Memory B cell (primary cell): ENCODE data around the gene NFKBIL1.

Experiments
- ATAC-seq: fragments of 150-1000 bp; cut with Tn5 transposase; 2 replicates; pipeline ENCODE4 v1.10.0; 2021; ENCODE audit warnings: low read depth, mild to moderate bottlenecking, moderate library complexity
- DNase-seq, 2 donors: peaks; one replicate each; pipeline ENCODE4 v3.0.0; 2022; ENCODE audit warnings: low spot score in 2 of 2
- H3K27ac Mint-ChIP-seq: one replicate; pipeline ENCODE4 v1.8.0; 2022; ENCODE audit warnings: mild to moderate bottlenecking, moderate library complexity, mixed read lengths
- H3K27me3 Mint-ChIP-seq: one replicate; pipeline ENCODE4 v1.8.0; 2022; ENCODE audit warnings: mixed read lengths
- H3K36me3 Mint-ChIP-seq: one replicate; pipeline ENCODE4 v1.8.0; 2022; ENCODE audit warnings: mild to moderate bottlenecking, mixed read lengths
- H3K4me1 Mint-ChIP-seq: one replicate; pipeline ENCODE4 v1.8.0; 2022; ENCODE audit warnings: mixed read lengths
- H3K4me3 Mint-ChIP-seq: one replicate; pipeline ENCODE4 v1.8.0; 2022; ENCODE audit warnings: mild to moderate bottlenecking, moderate library complexity, mixed read lengths
- H3K9me3 Mint-ChIP-seq: one replicate; pipeline ENCODE4 v1.8.0; 2022; ENCODE audit warnings: mixed read lengths

NFKBIL1 gene

GRCh38 chr6:31560697-31561058, 13.3 kb downstream of the NFKBIL1 start:
- H3K27me3 Mint-ChIP-seq: no peaks in the 10 kb centered on the region
- DNase-seq: no peak
- ATAC-seq: no peak
- peak overlapping the region; percentile 90 for H3K4me3 Mint-ChIP-seq
- peaks cover 66% of the 10 kb centered on the region for H3K4me1 Mint-ChIP-seq
- peak overlapping the region; percentile 94 for H3K27ac Mint-ChIP-seq
- no peaks in the 10 kb centered on the region for H3K9me3 Mint-ChIP-seq
- peaks cover 16% of the 10 kb centered on the region for H3K36me3 Mint-ChIP-seq

GRCh38 chr6:31567531-31568370, 20.3 kb downstream of the NFKBIL1 start:
- H3K4me1 Mint-ChIP-seq: peaks cover 56% of the 10 kb centered on the region
- H3K27ac Mint-ChIP-seq: peak overlapping the region; percentile 98
- H3K9me3 Mint-ChIP-seq: no peaks in the 10 kb centered on the region
- peak overlapping the region; percentile 64 for H3K4me3 Mint-ChIP-seq
- H3K36me3 Mint-ChIP-seq: peaks cover 20% of the 10 kb centered on the region
- DNase-seq (no peak), ATAC-seq (no peak)
- H3K27me3 Mint-ChIP-seq: no peaks in the 10 kb centered on the region

GRCh38 chr6:31568537-31568961, 21.1 kb downstream of the NFKBIL1 start:
- peak overlapping the region; percentile 64 for H3K4me3 Mint-ChIP-seq
- peak overlapping the region; percentile 98 for H3K27ac Mint-ChIP-seq
- peaks cover 16% of the 10 kb centered on the region for H3K36me3 Mint-ChIP-seq
- DNase-seq (peak; percentile 46 to 73), ATAC-seq (peak; percentile 79)
- H3K4me1 Mint-ChIP-seq: peaks cover 59% of the 10 kb centered on the region
- no peaks in the 10 kb centered on the region for H3K27me3 Mint-ChIP-seq
- no peaks in the 10 kb centered on the region for H3K9me3 Mint-ChIP-seq

- Mint-ChIP-seq H3K27me3 (no peaks in the 10 kb centered on the region), H3K27ac (peak overlapping the region; percentile 98), H3K4me1 (peaks cover 64% of the 10 kb centered on the region), H3K9me3 (no peaks in the 10 kb centered on the region), H3K36me3 (peaks cover 7% of the 10 kb centered on the region), H3K4me3 (no peak overlapping the region)
- ATAC-seq: no peak
- no peak for DNase-seq
Measured at GRCh38 chr6:31569861-31570536, 22.6 kb downstream of the NFKBIL1 start.

GRCh38 chr6:31572041-31572911, 24.9 kb downstream of the NFKBIL1 start, which contains the start of gene LTA:
TSS of gene LTA (plus strand) at chr6:31572289. CDS start at chr6:31572743, 454 bp downstream.
- Mint-ChIP-seq H3K9me3 (no peaks in the 10 kb centered on the region), H3K4me3 (peak within 1 kb of the TSS; percentile 96), H3K27me3 (no peaks in the 10 kb centered on the region), H3K36me3 (peaks cover 13% of the 10 kb centered on the region), H3K27ac (peak within 1 kb of the TSS; percentile 95), H3K4me1 (peaks cover 73% of the 10 kb centered on the region)
- peak; percentile 58 for ATAC-seq
- DNase-seq: peak; percentile 60 to 71

- peaks cover 7% of the 10 kb centered on the region for H3K36me3 Mint-ChIP-seq
- H3K4me3 Mint-ChIP-seq: peak overlapping the region; percentile 96
- peak overlapping the region; percentile 95 for H3K27ac Mint-ChIP-seq
- no peaks in the 10 kb centered on the region for H3K9me3 Mint-ChIP-seq
- DNase-seq (no peak), ATAC-seq (no peak)
- H3K4me1 Mint-ChIP-seq: peaks cover 65% of the 10 kb centered on the region
- H3K27me3 Mint-ChIP-seq: no peaks in the 10 kb centered on the region
Measured at GRCh38 chr6:31573239-31574105, 26.1 kb downstream of the NFKBIL1 start.

- Mint-ChIP-seq H3K27ac (peak overlapping the region; percentile 95), H3K4me3 (peak overlapping the region; percentile 88), H3K9me3 (no peaks in the 10 kb centered on the region), H3K4me1 (peaks cover 64% of the 10 kb centered on the region), H3K27me3 (no peaks in the 10 kb centered on the region), H3K36me3 (peaks cover 7% of the 10 kb centered on the region)
- ATAC-seq (no peak), DNase-seq (no peak)
Measured at GRCh38 chr6:31574106-31575061, 27.0 kb downstream of the NFKBIL1 start.

- peak within 1 kb of the TSS; percentile 95 for H3K27ac Mint-ChIP-seq
- H3K9me3 Mint-ChIP-seq: no peaks in the 10 kb centered on the region
- ATAC-seq (peak; percentile 13), DNase-seq (peak in 1 of 2 donors; percentile 29)
- peaks cover 63% of the 10 kb centered on the region for H3K4me1 Mint-ChIP-seq
- H3K27me3 Mint-ChIP-seq: no peaks in the 10 kb centered on the region
- peak within 1 kb of the TSS; percentile 88 for H3K4me3 Mint-ChIP-seq
- H3K36me3 Mint-ChIP-seq: peaks cover 9% of the 10 kb centered on the region
Measured at GRCh38 chr6:31575335-31575901, 28.0 kb downstream of the NFKBIL1 start, which contains the start of gene TNF. TSS of gene TNF (plus strand) at chr6:31575565. CDS start at chr6:31575742, 177 bp downstream.

GRCh38 chr6:31575952-31576685, 28.7 kb downstream of the NFKBIL1 start:
- Mint-ChIP-seq H3K9me3 (no peaks in the 10 kb centered on the region), H3K27ac (peak overlapping the region; percentile 95), H3K27me3 (no peaks in the 10 kb centered on the region), H3K4me1 (peaks cover 62% of the 10 kb centered on the region), H3K4me3 (peak overlapping the region; percentile 88), H3K36me3 (peaks cover 16% of the 10 kb centered on the region)
- peak in 1 of 2 donors; percentile 30 for DNase-seq
- ATAC-seq: peak; percentile 12

- Mint-ChIP-seq H3K4me3 (peak overlapping the region; percentile 88), H3K27me3 (no peaks in the 10 kb centered on the region), H3K4me1 (peaks cover 55% of the 10 kb centered on the region), H3K36me3 (peaks cover 23% of the 10 kb centered on the region), H3K27ac (peak overlapping the region; percentile 95), H3K9me3 (no peaks in the 10 kb centered on the region)
- ATAC-seq (no peak), DNase-seq (no peak)
Measured at GRCh38 chr6:31576897-31577578, 29.6 kb downstream of the NFKBIL1 start.

- Mint-ChIP-seq H3K36me3 (peaks cover 23% of the 10 kb centered on the region), H3K4me1 (peaks cover 55% of the 10 kb centered on the region), H3K27me3 (no peaks in the 10 kb centered on the region), H3K27ac (no peak overlapping the region), H3K9me3 (no peaks in the 10 kb centered on the region), H3K4me3 (peak overlapping the region; percentile 88)
- ATAC-seq (no peak), DNase-seq (no peak)
Measured at GRCh38 chr6:31577579-31577966, 30.2 kb downstream of the NFKBIL1 start.
